AG04449 (cell line): ENCODE measurements around the gene PRR20D.
"Not testable (repeated sequence)": the region's sequence is repeated elsewhere in the genome, so short reads cannot be mapped to it uniquely, and the experiment has no call there.

Experiments used
- CTCF ChIA-PET: fragments of 350-600 bp; formaldehyde crosslinking; extraction: SDS; loops from one replicate; lab custom pipeline; 2021; ENCODE audit warnings: antibody characterized with exemption; lab: Yijun Ruan, JAX
- POLR2A ChIA-PET: fragments of 400-600, 350-600 bp; formaldehyde crosslinking; extraction: SDS; loops from one replicate; lab custom pipeline; 2020; ENCODE audit warnings: antibody characterized with exemption, inconsistent platforms; lab: Yijun Ruan, JAX
- DNase-seq: peaks from one replicate; pipeline ENCODE4 v3.0.0-alpha.2; 2010; ENCODE audit warnings: low read depth, low spot score
- H3K4me3 ChIP-seq: 2 replicates; pipeline ENCODE4 v1.5.1; 2011; ENCODE audit warnings: low read depth, mild to moderate bottlenecking, control low read depth, low read length
- TF ChIP-seq, protein P1 (sequence below): IDR thresholded peaks from one replicate; pipeline ENCODE4 v1.5.1; 2011; ENCODE audit warnings: mild to moderate bottlenecking, moderate library complexity, low read length, control low read depth, inconsistent platforms; ENCODE audit not compliant: insufficient read depth; ENCODE audit errors: missing control alignments

Gene PRR20D

DNA sequence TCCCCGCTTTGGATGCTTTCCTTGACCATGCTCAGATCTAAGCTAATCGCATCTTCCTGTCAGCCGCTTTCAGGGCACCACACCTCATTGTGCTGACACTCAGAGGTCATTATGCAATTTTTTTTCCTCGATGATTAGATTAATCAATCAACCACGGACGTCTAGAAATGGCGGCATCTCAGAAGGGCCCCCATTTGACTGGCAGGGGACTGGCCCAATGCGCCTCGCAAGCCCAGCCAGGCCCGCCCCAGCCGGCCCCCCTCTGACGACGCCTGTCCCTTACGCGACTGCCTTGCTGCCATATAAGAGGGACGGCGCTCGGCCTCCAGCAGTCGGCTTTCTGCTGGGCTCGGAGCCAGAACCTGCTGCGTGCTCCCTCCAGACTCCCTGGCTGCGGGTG, at the start of gene PRR20D:
Gene PRR20D (plus strand): TSS at position 301 of the 400 bp plus-strand sequence. CDS start 387 bp downstream, outside the sequence.
- POLR2A ChIA-PET, CTCF ChIA-PET, DNase-seq, H3K4me3 ChIP-seq: not testable (repeated sequence)

DNA sequence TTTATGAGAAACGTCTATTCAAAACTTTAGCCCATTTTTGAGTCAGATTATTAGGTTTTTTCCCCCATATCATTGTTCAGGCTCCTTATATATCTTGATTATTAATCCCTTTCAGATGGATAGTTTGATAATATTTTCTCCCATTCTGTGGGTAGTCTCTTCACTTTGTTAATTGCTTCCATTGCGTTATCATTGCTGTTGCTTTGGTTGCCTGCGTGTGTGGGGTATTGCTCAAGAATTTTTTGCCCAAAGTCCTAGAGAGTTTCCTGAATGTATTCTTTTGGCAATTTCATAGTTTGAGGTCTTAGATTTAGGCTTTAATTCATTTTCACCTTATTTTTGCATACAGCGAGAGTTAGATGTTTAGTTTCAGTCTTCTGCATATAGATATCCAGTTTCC, 45.5 kb upstream of the PRR20D start:
- TF ChIP-seq, protein P1, sequence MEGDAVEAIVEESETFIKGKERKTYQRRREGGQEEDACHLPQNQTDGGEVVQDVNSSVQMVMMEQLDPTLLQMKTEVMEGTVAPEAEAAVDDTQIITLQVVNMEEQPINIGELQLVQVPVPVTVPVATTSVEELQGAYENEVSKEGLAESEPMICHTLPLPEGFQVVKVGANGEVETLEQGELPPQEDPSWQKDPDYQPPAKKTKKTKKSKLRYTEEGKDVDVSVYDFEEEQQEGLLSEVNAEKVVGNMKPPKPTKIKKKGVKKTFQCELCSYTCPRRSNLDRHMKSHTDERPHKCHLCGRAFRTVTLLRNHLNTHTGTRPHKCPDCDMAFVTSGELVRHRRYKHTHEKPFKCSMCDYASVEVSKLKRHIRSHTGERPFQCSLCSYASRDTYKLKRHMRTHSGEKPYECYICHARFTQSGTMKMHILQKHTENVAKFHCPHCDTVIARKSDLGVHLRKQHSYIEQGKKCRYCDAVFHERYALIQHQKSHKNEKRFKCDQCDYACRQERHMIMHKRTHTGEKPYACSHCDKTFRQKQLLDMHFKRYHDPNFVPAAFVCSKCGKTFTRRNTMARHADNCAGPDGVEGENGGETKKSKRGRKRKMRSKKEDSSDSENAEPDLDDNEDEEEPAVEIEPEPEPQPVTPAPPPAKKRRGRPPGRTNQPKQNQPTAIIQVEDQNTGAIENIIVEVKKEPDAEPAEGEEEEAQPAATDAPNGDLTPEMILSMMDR = no peak
- CTCF ChIA-PET = no interaction called here
- H3K4me3 ChIP-seq = no peak overlapping the region
- no peak for DNase-seq
- POLR2A ChIA-PET = no interaction called here

DNA sequence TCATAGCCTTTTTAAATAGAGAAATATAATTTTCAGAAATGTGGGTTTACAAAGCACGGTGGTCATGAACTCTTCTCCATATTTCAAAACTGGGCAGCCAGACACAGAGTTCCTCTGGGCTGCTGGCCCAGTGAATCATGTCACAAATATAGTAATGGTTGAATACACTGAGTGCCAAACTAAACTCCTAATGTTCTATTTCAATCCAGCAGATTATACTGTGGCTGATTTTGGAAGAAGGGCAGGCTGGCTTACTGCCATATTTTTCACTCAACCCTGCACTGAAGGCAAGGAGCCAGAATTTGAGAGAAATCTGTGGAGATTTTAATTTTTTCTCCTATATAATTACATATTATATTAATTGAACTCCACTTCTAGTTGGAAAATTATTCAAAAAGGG, 36.8 kb upstream of the PRR20D start:
- no peak overlapping the region for H3K4me3 ChIP-seq
- POLR2A ChIA-PET = no interaction called here
- CTCF ChIA-PET = no interaction called here
- TF ChIP-seq, protein P1 = no peak
- no peak for DNase-seq

DNA sequence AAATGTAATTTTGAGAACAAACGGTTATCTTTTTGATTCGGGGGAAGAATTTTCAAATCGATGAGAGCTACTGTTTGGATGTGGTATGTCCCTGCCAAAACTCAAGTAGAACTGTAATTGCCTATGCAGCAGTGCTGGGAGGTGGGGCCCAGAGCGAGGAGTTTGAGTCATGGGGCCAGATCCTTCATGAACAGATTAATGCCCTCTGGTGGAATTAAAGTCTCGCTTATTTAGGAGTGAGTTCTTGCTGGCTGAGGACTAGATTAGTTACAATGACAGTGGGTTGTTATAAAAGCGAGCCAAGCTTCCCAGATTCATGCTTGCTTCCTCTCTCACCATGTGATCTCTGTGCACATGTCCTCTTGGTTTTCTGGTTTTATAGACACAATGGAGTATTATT, 31.5 kb upstream of the PRR20D start:
- POLR2A ChIA-PET = no interaction called here
- no peak for DNase-seq
- no peak overlapping the region for H3K4me3 ChIP-seq
- CTCF ChIA-PET = no interaction called here
- TF ChIP-seq, protein P1 = no peak

DNA sequence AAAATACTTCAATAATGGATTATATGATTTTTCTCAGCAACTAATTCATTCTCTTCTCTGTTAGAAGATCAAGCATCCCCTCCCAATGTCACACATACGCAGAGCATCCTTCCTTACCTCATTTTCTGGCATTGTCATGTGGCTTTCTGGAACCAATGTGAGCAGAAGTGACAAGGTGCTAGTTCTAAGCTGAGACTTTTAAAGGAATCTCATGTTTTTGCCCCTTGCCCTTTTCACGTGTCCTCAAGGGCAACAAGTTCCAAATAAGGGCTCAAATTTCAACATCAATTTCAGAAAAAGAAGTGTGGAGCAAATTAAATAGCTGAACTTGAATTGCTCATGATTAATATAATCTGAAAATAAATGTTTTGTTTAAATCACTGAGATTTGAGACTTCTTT, 24.3 kb upstream of the PRR20D start:
- ChIA-PET POLR2A (no interaction called here), CTCF (no interaction called here)
- DNase-seq = no peak

DNA sequence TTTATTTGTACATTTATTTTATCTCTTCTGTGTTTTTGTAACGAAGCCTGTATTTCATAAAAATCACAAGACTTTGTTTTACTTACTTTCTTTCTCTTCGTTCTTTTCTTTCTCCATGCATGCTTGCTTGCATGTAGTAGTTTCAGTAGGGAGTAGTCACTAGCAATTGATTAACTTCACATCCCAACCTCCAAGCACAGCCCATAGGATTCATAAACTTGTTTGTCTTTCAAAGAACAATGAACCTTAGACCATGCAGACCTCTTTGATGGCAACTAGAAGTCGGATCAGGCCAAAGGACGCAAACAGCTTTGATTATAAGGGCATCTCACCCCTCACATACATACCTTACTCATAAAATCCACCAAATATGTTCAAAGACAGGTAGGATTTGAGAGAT, 22.8 kb upstream of the PRR20D start:
- CTCF ChIA-PET = no interaction called here
- POLR2A ChIA-PET = no interaction called here
- TF ChIP-seq, protein P1 = no peak
- DNase-seq = no peak
- no peak overlapping the region for H3K4me3 ChIP-seq

More for the DNA sequence above, 24.3 kb upstream of the PRR20D start:
- H3K4me3 ChIP-seq = no peak overlapping the region
- TF ChIP-seq, protein P1 = no peak

DNA sequence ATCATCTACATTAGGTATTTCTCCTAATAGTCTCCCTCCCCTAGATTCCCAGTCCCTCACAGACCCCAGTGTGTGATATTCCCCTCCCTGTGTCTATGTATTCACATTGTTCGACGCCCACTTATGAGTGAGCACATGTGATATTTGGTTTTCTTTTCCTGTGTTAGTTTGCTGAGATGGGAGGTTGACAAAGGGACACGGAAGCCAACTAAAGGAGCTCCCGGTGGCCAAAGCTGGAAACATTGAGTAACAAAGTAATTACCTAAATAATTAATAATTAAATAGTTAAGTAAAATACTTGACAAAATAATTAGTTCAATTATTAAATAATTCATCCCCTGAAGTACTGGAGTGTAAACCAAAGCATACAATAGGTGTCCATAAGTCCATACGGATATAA, 21.4 kb upstream of the PRR20D start:
- no peak overlapping the region for H3K4me3 ChIP-seq
- TF ChIP-seq, protein P1 = no peak
- POLR2A ChIA-PET = no interaction called here
- no peak for DNase-seq
- CTCF ChIA-PET = no interaction called here

DNA sequence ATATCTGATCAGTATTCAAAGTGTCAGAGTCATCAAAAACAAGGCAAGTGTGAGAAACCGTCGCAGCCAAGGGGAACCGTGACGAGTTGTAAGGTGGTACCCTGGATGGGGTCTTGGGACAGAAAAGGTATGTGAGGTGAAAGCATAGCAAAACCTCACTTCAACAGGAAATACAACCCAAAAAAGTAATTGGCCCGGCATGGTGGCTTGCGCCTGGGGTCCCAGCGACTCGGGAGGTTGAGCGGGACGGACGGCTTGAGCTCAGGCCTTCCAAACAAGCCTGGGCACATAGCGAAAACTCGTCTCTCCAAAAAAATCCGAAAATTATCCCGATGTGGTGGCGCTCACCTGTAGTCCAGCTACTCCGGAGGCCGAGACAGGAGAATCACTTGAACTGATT, 20.7 kb upstream of the PRR20D start:
- DNase-seq, POLR2A ChIA-PET, H3K4me3 ChIP-seq, CTCF ChIA-PET: not testable (repeated sequence)

DNA sequence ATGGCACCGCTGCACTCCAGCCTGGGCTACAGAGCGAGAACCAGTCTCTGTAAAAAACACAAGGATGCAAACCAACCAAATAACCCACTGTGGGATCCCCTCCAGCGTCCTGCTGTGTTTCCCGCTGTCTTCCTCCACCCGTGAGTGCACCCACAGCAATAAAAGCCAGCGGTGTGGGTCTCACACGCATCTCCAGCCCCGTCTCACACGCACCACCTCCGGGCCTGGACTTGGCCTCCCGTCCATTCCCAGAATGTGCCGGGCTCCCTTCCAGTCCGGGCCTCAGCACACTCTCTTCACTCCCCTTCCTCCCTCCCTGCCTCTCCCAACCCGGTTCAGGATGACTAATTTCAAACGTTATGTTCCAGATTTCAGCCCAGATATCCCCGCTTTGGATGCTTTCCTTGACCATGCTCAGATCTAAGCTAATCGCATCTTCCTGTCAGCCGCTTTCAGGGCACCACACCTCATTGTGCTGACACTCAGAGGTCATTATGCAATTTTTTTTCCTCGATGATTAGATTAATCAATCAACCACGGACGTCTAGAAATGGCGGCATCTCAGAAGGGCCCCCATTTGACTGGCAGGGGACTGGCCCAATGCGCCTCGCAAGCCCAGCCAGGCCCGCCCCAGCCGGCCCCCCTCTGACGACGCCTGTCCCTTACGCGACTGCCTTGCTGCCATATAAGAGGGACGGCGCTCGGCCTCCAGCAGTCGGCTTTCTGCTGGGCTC, 20.0 kb upstream of the PRR20D start, which contains the start of gene PRR20A:
Gene PRR20A (plus strand): TSS at position 684 of the 734 bp plus-strand sequence. CDS start 387 bp downstream, outside the sequence.
- H3K4me3 ChIP-seq, DNase-seq, CTCF ChIA-PET, POLR2A ChIA-PET: not testable (repeated sequence)

DNA sequence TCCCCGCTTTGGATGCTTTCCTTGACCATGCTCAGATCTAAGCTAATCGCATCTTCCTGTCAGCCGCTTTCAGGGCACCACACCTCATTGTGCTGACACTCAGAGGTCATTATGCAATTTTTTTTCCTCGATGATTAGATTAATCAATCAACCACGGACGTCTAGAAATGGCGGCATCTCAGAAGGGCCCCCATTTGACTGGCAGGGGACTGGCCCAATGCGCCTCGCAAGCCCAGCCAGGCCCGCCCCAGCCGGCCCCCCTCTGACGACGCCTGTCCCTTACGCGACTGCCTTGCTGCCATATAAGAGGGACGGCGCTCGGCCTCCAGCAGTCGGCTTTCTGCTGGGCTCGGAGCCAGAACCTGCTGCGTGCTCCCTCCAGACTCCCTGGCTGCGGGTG, 13.2 kb upstream of the PRR20D start, which contains the start of gene PRR20B:
Gene PRR20B (plus strand): TSS at position 301 of the 400 bp plus-strand sequence. CDS start 387 bp downstream, outside the sequence.
- CTCF ChIA-PET, H3K4me3 ChIP-seq, DNase-seq, POLR2A ChIA-PET: not testable (repeated sequence)
